Epithelial cell of prostate (primary cell): ENCODE data around the gene CALHM6.

Experiments used
- DNase-seq: peaks from one replicate; pipeline ENCODE4 v3.0.0-alpha.2; 2011; ENCODE audit warnings: low read depth, low spot score
- H3K27ac ChIP-seq: fragments of 450-650 bp; 2 replicates; pipeline ENCODE4 v1.5.1; 2017; ENCODE audit warnings: mild to moderate bottlenecking

The CALHM6 gene

DNA sequence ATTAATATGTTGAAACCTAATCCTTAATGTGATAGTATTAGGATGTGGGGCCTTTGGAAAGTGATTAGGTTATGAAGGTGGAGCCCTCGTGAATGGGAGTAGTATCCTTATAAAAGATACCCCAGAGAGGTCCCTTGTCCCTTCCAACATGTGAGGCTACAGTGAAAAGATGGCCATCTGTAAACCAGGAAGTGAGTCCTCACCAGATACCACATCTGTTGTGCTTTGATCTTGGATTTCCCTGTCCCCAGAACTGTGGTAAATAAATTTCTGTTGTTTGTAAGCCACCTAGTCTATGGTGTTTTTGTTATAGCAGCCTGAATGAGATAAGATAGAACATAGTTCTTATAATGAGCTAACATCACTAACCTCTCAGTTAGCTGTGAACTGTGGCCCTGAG lies 16.6 kb upstream of the CALHM6 start:
- DNase-seq, result no peak
- no peak overlapping the region for H3K27ac ChIP-seq

DNA sequence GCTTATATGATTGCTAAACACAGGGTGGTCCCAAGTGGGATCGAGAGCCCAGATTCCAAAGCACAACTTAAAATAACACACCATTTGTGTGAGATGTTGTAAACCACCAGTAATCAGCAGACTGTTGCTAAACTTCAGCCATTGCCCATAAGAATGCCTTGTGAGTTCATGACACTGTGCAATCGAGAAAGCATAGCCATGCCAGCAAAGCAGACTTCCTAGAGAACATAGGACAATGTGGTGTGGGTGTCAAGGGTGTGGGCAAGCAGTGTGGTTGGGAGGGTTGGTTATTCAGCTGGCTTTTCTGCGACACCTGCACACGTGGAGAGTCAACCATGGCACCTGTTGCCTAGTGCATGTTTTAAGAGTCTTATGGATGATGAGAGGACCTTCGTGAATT lies 16.1 kb upstream of the CALHM6 start:
- no peak for DNase-seq
- H3K27ac ChIP-seq, result no peak overlapping the region

DNA sequence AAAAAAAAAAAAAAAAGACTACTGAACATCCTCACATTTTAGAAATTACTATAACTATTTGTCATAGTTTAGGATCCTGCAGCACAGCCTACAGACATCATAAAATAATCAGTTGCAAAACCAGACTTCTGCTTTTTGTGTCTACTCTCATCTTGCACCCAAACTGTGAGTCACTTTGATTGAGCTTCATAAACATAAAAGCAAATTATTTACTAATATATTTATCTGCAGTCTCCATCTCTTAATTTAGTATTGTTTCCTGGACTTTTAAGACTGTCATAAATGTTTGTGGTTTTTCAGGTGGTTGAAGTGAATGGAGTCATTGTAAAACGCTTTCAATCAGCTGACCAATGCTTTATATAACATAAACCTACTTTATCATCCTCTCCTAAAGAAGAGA lies 14.8 kb upstream of the CALHM6 start:
- peak; percentile 75 for DNase-seq
- peak overlapping the region; percentile 80 for H3K27ac ChIP-seq

- H3K27ac ChIP-seq, result peak overlapping the region; percentile 80
- no peak for DNase-seq
These were observed 14.1 kb upstream of the CALHM6 start for GRCh38 chr6:116447052-116447451.

DNA sequence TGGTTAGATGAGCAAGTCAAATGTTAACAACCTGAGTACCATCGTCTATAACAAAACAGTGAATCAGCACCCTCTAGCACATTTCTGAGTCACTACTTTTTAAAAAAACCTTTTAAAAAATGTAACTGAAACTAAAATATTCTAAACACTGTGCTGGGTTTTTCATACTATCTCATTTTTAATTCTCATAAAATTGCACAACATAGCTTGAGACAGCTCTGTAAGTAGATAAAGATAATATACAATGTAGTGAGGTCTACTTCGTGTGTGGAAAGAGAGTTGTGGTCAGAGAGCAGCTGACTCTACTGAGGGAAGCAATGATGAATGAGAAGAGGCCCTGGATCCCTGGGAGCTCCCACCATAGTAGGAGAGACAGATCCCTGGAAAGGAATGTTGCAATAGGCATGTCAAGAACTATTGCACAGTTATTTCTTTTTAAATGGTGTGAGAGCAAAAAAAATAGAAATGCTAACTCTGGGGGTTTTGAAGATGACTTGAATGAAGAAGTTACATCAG lies 13.6 kb upstream of the CALHM6 start:
- H3K27ac ChIP-seq, result peak overlapping the region; percentile 80
- peak; percentile 62 for DNase-seq

DNA sequence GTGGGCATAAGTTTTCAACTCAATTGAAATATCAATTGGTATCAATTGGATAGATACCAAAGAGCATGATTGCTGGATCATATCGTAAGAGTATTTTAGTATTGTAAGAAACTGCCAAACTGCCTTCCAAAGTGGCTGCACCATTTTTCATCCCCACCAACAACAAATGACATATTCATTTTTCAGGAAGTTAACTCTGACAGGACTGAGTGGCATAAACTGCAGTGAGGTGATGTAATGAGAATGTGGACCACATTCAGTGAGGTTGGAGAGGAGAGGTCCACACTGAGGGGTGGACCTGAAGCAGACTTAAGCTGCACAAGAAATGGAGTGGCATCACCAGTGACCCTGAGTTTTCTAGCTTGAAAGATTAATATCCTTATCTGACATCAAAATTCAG lies 11.6 kb upstream of the CALHM6 start:
- DNase-seq, result no peak
- H3K27ac ChIP-seq, result no peak overlapping the region

- no peak for DNase-seq
- peak overlapping the region; percentile 69 for H3K27ac ChIP-seq
These were observed 10.9 kb upstream of the CALHM6 start for GRCh38 chr6:116450185-116450710.

GRCh38 chr6:116450769-116451740 lies 10.1 kb upstream of the CALHM6 start:
- DNase-seq, result peak; percentile 68
- H3K27ac ChIP-seq, result peak overlapping the region; percentile 69

GRCh38 chr6:116451916-116452315 lies 9.3 kb upstream of the CALHM6 start:
- DNase-seq, result no peak
- H3K27ac ChIP-seq, result peak overlapping the region; percentile 69

- H3K27ac ChIP-seq, result no peak overlapping the region
- DNase-seq, result no peak
These were observed 8.6 kb upstream of the CALHM6 start for GRCh38 chr6:116452531-116452930.

- DNase-seq, result no peak
- H3K27ac ChIP-seq, result no peak overlapping the region
These were observed 5.1 kb upstream of the CALHM6 start for GRCh38 chr6:116456106-116456505.

DNA sequence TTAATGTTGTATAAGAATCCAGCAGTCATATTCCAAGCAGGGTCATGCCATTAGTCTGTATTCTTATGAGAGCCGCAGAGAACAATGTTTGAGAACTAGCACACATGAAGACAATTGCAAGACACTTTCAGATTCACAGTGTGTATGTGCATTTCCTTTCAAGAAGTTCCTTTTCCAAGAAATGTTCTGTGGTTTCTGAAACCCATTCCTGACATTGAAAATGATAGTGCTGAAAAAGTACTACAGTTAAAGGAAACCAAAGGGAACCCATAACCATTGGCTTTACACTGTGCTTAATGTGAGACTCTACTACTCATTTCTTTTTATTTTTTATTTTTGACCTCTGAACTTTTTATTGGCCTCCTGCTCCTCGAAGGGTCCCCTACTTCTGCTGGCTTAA lies 4.2 kb upstream of the CALHM6 start:
- no peak for DNase-seq
- H3K27ac ChIP-seq, result no peak overlapping the region

DNA sequence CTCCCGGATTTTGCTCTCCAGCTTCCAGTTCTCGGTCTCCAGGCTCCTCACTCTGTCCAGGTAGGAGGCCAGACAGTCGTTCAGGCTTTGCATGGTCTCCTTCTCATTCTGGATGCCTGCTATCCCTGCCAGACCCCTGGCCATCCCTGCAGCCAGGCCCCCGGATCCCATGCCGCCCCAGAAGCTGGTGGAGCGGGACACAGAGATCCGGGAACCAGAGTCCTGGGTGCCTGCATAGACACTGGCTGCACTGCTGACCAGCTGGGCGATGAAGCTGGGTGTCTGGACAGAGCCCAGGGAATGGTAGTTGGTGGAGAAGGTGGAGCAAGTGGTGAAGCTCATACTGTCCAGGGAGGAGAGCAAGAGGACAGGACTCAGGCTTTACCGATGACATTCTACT lies 2.9 kb upstream of the CALHM6 start:
- DNase-seq, result no peak
- no peak overlapping the region for H3K27ac ChIP-seq

- DNase-seq, result no peak
- H3K27ac ChIP-seq, result no peak overlapping the region
These were observed 1.2 kb upstream of the CALHM6 start for GRCh38 chr6:116459927-116460326.

DNA sequence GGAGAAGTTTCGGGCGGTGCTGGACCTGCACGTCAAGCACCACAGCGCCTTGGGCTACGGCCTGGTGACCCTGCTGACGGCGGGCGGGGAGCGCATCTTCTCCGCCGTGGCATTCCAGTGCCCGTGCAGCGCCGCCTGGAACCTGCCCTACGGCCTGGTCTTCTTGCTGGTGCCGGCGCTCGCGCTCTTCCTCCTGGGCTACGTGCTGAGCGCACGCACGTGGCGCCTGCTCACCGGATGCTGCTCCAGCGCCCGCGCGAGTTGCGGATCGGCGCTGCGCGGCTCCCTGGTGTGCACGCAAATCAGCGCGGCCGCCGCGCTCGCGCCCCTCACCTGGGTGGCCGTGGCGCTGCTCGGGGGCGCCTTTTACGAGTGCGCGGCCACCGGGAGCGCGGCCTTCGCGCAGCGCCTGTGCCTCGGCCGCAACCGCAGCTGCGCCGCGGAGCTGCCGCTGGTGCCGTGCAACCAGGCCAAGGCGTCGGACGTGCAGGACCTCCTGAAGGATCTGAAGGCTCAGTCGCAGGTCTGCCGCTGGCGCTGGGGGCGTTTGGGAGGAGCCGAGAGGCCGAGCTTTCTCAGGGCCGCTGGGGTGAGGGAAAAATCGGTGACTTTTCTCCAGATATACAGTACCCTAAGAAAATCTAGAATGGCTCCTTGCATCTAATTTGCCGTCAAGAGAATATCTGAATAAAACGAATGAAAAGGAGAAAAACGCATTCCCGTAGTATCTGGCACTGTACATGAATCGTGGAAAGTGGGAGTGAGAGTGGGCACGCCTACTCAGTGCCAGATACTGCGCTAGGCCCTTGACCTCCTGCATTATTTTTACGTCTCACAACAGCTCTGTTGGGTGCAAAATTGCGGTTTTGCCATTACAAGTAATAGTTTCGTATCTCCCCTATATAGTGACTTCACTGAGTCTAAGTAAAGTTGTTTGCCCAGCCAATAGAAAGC lies 1.0 kb downstream of the CALHM6 start:
- DNase-seq, result no peak
- H3K27ac ChIP-seq, result no peak overlapping the region

DNA sequence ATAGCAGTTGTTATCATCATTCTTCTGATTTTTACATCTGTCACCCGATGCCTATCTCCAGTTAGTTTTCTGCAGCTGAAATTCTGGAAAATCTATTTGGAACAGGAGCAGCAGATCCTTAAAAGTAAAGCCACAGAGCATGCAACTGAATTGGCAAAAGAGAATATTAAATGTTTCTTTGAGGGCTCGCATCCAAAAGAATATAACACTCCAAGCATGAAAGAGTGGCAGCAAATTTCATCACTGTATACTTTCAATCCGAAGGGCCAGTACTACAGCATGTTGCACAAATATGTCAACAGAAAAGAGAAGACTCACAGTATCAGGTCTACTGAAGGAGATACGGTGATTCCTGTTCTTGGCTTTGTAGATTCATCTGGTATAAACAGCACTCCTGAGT lies 2.1 kb downstream of the CALHM6 start:
- DNase-seq, result no peak
- H3K27ac ChIP-seq, result no peak overlapping the region

DNA sequence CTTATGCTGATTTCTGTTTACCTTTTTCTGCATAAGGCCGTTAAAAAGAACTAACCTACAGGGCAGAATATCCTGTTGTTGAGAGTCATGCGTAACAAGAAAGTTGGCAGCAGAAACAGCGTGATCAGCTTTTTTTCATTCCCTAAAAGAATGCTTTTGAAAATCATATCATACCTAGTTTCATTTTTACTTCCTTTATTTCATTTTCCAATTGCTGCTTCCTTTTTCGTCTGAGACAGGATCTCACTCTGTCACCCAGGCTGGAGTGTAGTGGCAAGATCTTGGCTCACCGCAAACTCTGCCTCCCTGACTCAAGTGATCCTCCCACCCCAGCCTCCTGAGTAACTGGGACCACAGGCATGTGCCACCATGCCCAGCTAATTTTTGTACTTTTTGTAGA lies 4.1 kb downstream of the CALHM6 start:
- no peak overlapping the region for H3K27ac ChIP-seq
- no peak for DNase-seq

GRCh38 chr6:116467096-116467495 lies 5.9 kb downstream of the CALHM6 start:
- H3K27ac ChIP-seq, result no peak overlapping the region
- DNase-seq, result no peak

- no peak for DNase-seq
- no peak overlapping the region for H3K27ac ChIP-seq
These were observed 6.3 kb downstream of the CALHM6 start for GRCh38 chr6:116467514-116467913.

DNA sequence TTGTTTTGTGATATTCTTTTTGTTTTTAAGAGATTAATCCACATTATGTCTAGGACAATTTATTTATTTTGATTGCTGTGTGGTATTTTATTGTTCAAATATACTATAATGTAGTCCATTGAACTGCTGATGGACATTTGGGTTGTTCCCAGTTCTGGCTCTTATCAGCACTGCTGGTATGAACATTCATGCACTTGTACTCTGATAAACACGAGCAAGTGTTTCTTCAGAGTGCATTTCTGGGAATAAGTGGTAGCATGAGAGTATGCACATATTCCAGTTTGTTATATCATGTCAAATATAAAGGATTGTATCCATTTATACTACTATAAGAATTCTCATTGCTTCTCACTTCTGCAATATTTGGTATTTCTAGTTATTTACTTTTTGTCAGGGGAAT lies 7.1 kb downstream of the CALHM6 start:
- DNase-seq, result no peak
- H3K27ac ChIP-seq, result no peak overlapping the region

DNA sequence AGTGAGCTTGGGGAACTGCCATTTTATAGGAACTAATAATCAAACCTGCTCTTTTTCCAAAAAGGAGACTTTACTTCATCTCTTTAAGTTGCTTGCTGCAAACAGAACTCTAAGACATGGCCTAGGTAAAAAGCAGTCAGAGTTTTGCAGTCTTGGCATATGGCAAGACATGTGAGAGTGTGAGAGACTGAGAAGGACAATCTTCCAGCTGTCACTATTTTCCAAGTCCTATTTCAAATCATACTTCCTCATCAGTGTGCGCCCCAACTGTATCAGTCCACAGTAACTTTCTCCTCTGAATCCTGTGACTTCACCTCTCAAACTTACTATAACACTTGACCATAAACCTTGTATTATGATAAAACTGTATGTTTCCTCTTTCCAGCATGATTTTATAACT lies 10.4 kb downstream of the CALHM6 start:
- H3K27ac ChIP-seq, result no peak overlapping the region
- DNase-seq, result no peak
